ENCODE data around the gene KRT80. TPM values are rescaled to one million over a fixed set of nuclear protein-coding genes. Genes with fewer than 3 reads are reported as not detected.

Gene KRT80
- total RNA-seq, 1 donor: under 0.01 TPM

DNA sequence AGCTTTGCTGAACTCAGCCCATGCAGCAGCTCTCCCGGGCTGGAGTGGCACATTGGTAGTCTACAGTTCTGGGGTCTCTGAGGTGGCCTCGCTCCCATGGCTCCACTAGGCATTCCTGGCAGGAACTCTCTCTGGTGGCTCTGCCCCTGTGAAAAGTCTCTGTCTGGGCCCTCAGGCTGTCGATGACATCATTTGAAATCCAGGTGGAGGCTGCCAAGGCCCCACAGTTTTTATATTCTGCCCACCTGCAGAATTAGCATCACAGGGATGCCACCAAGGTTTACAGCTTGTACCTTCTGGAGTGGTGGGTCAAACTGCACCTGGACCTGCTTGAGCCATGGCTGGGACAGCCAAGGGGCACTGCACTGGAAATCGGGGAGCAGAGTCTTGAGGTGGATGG lies 31.6 kb downstream of the KRT80 start:
- DNase-seq (ENCODE audit: low read depth in 2 of 3, low spot score in 2 of 3): no peak

DNA sequence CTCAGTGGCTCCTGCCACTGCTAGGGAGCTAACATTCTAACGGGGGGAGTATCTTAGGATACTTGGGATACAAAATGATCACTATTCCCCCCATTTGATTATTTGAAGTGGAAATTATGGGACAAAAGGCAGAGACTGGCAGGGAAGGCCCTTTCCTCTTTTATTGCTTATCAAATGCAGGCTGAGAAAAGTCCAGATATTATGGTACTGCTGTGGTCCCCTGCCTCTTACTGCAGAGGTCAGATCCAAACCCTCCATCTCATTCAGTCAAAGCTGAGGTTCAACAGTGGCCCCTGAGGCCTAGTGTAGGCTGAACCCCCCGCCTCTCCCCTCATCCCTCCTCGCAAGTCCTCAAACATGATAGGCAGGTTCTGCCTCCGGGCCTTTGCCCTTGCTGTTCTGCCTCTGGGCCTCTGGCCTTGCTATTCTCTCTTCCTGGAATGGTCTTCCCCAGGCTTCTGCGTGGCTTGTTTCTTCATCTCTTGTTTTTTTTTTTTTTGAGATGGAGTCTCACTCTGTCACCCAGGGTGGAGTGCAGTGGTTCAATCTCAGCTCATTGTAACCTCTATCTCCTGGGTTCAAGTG lies 34.2 kb downstream of the KRT80 start:
- DNase-seq (ENCODE audit: low read depth in 2 of 3, low spot score in 2 of 3): no peak

DNA sequence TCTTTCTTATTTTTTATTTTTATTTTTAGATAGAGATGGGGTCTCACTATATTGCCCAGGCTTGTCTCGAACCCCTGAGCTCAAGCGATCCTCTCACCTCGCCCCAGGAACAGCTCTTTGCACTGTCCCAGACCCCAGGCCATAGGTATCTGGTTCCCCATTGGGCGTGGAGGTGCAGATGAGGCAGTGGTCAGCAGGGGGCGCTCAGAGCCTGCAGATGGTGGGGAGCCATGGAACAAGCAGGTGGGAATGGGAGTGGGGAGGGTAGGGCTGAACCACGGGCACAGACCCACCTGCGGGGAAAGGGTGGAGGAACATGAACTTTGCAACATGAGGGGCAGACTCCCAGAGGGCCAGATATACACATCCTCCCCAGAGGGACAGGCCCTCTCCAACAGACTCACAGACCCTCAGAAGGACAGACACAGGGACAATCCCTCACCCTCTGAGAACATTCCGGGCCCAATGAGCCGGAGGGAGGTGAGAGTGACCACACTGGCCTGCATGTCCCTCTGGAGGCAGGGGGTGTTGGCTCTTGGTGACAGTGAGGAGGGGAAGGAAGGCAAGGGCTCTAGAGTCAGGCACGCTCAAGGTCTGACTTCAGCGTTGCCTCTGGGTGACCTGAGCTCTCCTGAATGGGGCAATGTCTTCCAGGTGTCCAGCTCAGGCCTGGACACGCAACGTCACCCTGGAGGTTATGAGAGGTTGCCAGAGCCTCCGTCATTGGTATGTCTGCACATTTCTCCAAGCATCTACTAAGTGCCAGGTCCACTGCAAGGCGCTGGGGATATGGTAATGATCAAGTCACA lies 34.9 kb downstream of the KRT80 start:
- DNase-seq (ENCODE audit: low read depth in 2 of 3, low spot score in 2 of 3): peak; percentile 56 to 76 (median 61)

DNA sequence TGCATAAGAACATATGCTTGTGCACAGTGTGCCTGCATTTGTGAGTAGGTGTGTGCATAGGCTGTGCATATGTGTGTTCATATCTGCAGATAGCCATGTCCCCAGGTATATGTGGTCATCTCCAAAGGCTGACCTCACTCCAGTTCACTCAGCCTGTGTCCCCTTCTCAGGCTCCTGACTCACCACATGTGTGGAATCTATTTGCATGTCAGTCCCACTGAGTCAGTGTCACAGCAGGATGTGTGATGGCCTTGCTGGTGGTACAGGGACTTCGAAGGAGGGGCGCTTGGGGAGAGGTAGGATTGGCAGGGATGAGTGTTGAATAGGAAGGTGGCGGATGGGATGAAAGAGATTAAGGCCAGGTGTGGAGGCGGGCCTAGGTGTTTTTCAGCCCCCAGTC lies 35.5 kb downstream of the KRT80 start:
- DNase-seq (ENCODE audit: low read depth in 2 of 3, low spot score in 2 of 3): no peak

DNA sequence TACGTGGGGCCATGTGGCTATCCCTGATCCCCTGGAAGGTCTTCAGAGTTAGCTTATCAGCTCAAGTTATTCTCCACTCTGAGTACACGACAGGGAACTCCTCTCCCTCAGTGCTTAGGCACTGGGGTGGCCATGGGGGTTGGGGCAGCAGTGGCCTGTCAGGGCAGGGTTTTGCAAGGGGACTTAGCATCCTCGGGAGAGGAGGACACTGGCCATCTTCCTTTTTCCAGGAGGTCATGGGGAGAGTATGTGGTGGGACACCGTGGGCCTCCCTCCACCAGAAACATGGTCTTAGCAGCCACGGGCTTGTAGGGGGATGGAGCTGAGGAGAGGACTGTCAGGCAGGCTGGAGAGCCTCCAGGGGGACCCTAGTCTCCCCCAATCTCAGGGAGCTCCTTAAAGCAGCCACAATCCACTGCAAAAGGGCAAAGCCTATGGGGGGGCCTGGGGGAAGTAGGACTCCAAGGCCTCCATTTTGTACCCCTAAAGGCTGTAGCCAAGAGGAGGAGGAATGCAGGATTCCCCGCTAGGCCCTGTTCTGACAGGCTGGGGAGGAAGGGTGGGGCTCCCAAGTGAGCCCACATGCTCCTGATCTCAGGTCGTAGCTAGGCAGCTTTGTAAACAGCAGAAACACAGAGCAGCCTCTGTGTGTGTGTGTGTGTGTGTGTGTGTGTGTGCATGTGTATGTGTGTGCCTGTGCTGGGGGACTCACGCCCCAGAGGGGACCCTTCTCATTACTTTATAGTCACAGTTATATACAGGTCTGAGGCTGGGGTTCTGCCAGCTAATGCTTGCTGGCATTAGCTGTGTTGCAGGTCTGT lies 36.6 kb downstream of the KRT80 start:
- peak; percentile 36 to 46 (median 45) for DNase-seq (ENCODE audit: low read depth in 2 of 3, low spot score in 2 of 3)

DNA sequence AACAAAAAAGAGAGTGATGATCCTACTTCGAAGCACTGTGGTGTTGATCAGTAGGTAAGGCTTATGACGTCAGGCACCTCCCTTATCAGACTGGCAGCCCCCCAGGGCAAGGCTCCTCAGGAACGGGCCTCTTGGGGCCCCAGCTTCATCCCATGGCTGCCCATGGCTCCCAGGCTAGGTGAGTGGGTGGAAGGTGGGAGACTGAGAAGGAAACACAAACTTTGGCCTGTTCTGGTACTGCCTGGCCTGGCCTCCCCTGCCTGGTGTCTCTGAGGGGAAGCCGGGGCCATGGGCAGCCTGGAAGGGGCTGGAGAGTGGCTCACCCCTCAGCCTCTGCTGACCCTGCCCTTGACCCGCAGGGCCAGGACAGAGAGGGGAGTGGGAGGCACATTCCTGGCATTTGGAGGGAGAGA lies 38.9 kb downstream of the KRT80 start:
- no peak for DNase-seq (ENCODE audit: low read depth in 2 of 3, low spot score in 2 of 3)

DNA sequence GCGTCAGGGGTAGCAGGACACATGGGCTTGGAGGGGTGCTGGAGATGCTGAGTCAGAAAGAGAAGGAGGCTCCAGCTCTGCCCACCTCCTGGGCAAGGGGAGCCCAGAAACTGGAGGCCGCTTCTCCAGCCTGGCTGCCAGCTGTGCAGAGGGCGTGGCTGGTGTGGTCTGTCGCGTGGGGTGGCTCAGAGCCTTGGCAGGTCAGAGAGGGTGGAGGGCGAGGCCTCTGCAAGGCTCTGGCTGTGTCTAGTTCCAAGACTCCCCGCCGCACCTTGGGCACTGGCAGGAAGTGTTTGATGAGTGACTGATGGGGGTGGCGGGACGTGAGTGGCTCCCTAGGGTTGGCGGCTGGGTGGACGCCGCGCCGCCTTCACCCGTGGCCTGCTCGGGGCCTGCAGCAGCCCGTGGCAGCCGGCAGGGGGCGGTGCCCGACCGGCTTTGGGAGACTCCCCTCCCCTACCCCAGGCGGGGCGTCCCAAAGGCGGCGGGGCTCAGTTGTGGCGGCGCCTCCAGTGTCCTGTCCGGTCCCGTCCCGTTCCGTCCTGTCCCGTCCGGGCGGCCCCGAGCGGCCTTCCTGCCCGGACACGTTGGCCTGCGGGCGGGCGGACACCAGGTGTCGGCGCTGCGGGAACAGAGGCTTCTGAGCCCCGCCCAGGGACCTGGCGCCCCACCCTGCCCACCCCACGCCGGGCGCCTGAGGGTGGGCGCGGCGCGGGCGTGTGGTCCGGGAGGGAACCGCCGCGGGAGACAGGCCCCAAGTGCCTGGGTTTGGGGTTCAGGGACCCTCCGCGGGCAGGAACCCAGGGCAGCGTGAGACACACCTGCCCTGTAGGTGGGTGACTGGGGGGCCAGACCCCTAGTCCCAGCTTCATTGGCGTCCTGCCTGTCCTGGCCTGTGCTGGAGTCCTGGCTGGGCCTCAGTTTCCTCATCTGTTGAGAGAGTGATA lies 39.7 kb downstream of the KRT80 start:
- DNase-seq (ENCODE audit: low read depth in 2 of 3, low spot score in 2 of 3): peak; percentile 63 to 82 (median 71)

DNA sequence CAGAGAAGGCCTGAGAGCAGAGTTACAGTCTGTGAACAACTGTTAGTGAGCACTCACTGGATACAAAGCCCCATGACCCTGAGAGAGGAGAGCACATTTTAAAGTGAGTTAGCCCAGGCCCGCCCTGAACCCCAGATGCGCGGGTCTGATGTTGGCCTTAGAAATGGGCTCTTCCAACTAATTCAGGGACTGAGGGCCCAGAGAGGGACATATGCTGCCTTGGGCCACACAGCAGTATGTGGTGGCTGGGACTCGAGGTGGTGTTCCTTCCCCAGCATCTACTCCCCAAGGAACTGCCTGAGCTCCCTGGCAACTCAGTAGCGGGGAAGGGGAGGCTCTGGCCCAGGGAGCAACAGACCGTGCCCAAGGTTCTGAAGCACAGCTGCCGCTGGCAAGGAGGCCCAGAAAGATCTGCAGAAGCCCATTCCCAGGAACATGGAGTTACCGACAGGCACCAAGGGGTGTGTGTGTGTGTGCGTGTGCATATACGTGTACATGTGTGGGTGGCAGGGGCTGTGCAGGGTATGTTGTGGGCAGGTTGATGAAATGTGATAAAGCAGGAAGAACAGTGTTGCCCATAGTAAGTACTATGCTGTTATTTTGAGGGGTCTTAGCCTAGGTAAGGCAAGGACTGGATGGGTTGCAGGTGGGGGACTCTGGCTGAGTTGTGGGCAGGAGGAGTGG lies 40.5 kb downstream of the KRT80 start:
- DNase-seq (ENCODE audit: low read depth in 2 of 3, low spot score in 2 of 3): no peak

DNA sequence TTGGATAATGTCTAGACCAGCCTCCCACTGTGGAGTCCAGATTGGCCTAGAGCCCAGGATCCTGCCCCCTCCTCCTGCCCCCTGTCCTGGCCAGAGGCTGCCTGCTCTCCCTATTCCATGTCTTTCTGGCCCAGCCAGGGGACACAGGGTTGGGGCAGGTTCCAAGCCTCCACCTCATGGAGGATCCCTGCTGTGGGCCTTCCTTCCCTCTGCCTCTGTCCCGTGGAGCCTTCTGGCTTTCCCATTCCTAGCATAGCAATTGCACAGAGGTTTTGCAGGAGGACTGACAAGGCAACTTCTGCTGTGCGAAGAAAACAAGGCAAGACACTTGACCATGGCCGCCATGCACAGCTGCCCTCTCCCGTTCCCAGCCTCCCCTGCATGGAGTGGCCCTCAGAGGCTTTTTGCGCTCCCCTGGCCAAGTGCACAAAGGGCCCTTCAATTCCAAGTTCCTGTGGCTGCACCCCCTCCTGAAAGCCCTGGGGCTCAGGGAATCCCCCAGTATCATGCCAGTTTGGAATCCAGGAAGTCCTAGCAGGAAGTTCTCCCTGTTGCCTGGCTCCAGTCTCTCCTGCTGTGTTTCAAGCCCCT lies 42.1 kb downstream of the KRT80 start:
- no peak for DNase-seq (ENCODE audit: low read depth in 2 of 3, low spot score in 2 of 3)

DNA sequence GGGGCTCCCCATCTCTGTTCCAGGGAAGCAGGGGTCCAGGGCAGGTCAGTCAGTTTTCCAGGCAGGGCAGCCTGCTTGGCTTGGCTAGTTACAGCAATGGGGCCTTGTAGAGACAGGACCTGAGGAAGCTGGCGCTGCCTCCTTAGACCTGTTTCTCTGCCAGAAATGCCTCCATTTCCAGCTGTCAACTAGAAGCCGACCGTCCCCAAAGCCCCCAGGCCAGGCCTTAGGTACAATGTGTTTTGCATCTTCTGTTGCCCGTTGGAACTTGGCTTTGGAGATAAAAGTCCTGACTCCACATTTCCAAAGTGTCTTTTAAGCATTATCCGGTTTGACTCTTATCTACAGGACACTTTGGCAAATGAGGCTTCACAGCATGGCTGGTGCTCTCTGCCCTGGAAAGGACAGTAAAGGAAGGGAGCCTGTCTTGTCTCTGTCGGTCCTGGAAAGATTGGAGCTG lies 42.6 kb downstream of the KRT80 start:
- DNase-seq (ENCODE audit: low read depth in 2 of 3, low spot score in 2 of 3): no peak

DNA sequence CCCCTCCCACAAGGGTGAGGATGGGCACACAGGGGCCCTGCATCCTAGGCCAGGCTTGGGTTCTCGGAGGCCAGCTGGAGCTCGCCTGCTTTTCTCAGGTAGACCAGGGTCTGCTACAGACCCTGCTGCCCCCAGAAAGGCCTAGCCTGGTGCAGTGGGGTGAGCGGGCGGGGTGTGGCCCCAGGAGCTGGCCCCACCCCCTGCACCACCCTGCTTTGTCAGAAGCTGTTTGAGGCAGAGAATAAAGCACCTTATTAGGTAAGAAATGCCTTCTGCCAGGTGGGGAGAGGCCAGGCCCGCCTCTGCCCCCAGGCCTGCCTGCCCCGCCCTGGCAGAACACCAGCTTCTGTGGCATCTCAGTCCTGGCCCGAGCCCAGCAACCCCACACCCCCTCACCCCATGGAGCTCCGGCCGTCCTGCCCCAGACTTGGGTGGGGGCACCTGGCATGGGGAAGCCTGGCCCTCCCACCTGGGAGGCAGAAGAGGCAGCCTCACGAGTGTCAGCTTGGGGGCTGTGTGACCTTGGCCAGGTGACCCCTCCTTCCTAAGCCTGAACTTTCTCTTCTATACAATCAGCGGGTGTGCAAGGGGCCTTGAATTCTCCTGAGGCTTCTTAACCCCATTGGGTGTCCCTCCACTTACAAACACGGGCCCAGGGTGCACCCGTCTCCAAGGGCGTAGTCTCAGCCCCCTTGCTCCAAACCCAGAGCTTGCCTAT lies 43.2 kb downstream of the KRT80 start:
- DNase-seq (ENCODE audit: low read depth in 2 of 3, low spot score in 2 of 3): no peak

DNA sequence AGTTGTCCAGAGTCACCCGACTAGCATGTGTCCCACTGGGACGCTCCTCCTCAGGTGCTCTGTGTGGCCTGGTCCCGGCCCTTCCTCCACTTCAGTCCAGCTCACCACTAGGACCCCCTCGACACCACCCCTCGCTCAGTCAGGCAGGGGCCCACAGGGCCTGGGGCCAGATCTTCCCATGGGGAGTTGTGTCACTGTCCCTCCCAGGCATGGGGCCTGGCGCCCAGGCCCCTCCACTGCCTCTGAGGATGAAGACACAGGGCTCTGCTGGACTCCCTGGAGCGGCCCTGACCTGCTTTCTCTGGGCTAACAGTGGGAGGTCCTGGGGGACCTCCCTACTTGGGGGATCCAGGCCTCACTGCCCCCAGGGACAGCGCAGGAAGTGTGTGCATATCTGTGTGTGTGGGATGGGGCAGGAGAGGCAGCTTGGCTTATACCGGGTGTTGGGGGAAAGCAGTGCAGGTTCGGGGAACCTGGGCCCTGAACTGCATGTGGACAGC lies 43.8 kb downstream of the KRT80 start:
- no peak for DNase-seq (ENCODE audit: low read depth in 2 of 3, low spot score in 2 of 3)

DNA sequence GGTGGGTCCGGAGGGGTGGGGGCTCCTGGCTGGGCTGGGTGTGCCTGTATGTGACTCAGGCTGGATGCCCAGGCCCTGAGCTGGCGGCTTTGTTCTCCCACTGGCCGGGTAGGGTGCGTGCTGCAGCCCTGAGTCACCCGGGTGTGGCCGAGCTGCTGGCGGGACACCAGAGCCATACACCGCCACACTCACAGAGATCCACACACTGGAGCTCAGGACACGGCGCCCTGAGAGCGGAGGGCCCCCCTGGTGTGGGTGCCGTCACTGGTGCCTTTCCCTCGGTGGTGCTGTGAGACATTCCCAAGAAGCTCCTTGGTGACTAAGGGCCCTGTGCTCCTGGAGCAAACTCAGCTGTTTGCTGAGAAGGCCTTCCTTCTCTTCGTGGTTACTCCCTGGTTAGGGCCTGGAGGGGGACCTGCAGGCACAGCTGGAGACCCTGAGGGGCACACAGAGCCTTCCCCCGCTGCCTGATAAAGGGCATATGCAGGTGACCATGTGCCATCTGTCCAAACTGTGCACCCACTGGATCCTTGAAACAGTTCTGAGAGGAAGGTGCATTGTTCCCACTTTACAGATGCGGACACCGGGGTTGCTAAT lies 44.3 kb downstream of the KRT80 start:
- no peak for DNase-seq (ENCODE audit: low read depth in 2 of 3, low spot score in 2 of 3)

DNA sequence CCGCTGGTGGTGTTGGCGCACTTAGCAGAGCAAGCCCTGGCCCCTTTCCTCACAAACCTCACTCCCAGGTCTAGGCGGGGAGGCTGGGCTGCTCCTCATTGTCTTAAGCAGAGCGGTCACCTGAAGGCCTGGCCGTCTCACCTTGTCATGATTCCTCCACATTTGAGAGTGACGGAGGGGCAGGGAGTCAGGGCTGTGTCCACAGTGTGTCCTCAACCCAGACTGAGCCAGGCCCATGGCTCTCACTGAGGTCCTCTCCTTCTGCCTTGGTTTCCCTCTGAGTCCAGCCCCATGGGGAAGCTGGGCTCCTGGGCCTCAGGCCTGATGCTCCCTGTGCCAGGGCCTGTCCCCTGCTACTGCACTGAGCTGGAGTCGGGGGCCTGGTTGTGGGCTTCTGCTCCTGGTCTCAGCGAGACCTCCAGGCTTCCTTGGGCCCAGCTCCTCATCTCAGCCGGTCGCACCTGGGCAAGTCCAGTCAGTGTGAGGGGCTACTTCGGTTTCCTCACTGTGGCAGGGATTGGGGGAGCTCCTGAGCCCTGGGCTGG lies 44.9 kb downstream of the KRT80 start:
- no peak for DNase-seq (ENCODE audit: low read depth in 2 of 3, low spot score in 2 of 3)

DNA sequence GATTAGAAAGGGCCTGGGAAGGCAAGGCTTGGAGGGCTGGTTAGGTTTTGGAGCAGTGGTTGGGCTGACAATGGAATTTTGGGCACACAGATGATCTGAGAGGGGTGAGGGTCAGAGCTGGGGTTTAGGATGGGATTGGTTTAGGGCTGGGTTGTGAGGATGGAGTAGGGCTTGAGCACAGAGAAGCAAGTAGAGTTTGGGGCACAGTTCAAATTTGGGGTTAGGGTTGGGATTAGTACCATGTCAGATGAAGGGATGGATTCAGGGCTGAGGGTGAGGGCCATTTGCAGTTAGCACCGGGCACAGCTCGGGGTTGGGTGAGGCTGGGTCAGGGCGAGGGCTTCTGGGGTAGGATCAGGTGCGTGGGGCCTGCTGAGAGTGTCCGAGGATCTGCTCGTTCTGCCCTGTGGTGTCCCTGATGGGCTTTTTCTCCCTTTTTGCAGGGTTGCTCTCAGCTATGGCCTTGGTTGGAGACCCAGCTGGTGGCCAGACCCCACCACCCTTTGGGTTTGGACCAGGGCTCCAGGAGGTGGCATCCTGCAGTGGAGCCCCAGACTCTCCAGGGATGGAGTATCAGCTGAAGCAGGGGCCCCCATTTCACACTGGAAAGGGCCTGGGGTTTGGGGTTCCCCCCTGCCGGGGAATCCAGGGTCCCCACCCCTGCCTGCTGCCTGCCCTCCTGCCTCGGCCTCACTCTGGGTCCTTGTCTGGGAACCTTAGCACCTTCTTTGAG lies 45.6 kb downstream of the KRT80 start:
- no peak for DNase-seq (ENCODE audit: low read depth in 2 of 3, low spot score in 2 of 3)

DNA sequence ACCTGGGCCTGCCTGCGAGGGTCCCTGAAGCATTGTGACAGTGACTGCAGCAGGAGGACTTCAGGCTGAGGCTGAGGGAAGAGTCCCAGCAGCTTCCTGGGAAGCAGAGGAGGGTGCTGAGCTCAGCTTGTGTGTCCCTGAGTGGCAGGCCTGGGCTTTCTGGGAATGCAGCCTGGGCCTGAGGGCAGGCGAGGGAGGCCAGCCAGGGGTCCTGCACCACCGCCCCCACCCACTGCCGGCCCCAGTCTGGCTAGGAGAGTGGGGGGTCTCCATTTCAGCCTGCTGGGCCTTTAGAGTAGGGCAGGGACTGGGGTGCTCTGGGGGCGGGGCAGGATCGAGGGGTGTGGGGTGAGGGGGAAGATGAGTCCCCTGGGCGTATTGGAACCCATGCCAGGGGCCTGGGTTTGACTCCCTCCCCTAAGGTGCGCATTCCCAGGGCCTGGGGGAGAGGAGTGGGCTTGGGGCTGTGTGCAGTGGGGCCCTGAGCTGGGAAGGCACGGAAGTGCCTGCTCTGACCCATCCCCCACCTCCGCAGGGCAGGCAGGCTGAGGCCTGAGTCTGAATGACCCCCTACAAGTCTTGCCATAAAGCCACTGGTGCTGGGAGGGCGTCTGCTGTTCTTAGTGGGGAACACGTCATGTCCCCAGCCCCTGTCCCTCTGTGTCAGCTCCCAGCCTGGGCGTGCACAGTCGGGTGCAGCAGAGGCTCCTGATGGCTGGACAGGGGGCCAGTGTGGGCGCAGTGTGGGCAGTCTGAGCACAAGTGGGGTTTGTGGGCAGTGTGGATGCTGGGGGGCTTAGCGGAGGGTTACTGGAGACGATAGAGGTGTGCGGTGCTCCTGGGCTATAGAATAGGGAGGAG lies 46.4 kb downstream of the KRT80 start:
- no peak for DNase-seq (ENCODE audit: low read depth in 2 of 3, low spot score in 2 of 3)
